HepG2 (cell line): ENCODE data around the gene TUBA4A. TPM values are rescaled to one million over a fixed set of nuclear protein-coding genes. Genes with fewer than 3 reads are reported as not detected.

Experiments used
- ATM ChIP-seq: fragments of 450-650 bp; IDR thresholded peaks from 2 replicates; pipeline ENCODE4 v1.7.1; 2017; ENCODE audit warnings: mild to moderate bottlenecking, borderline replicate concordance
- MAF1 ChIP-seq: sonication (generic); formaldehyde crosslinking; IDR thresholded peaks from 2 replicates; pipeline ENCODE4 v1.5.0; 2020; ENCODE audit warnings: missing genetic modification reagents, borderline replicate concordance
- MEIS1 ChIP-seq: sonication (generic); formaldehyde crosslinking; IDR thresholded peaks from 2 replicates; pipeline ENCODE4 v1.9.0; 2021; ENCODE audit warnings: mild to moderate bottlenecking, missing genetic modification reagents, moderate library complexity, borderline replicate concordance
- NCOA2 ChIP-seq: sonication (generic); formaldehyde crosslinking; IDR thresholded peaks from 2 replicates; pipeline ENCODE4 v1.8.0; 2022; ENCODE audit warnings: inconsistent platforms
- NR2F1 ChIP-seq, 2 experiments: fragments of 450-650 bp in 1 of 2; formaldehyde crosslinking in 1 of 2; IDR thresholded peaks; 2 replicates each; pipeline versions ENCODE4 v1.5.0 to v1.6.1; 2016 to 2020; ENCODE audit warnings: mild to moderate bottlenecking in 1 of 2, missing compliant biosample characterization in 1 of 2, missing genetic modification reagents in 1 of 2, moderate library complexity in 1 of 2
- SNAPC2 ChIP-seq: sonication (generic); formaldehyde crosslinking; IDR thresholded peaks from 2 replicates; pipeline ENCODE4 v1.8.1; 2022; ENCODE audit warnings: mild to moderate bottlenecking, missing genetic modification reagents
- ZFP1 ChIP-seq: IDR thresholded peaks from 2 replicates; pipeline ENCODE4 v1.6.1; 2016
- ZNF329 ChIP-seq: sonication (generic); formaldehyde crosslinking; IDR thresholded peaks from 2 replicates; pipeline ENCODE4 v1.9.0; 2021; ENCODE audit warnings: low read depth, mild to moderate bottlenecking, missing genetic modification reagents
- ZNF660 ChIP-seq: sonication (generic); formaldehyde crosslinking; IDR thresholded peaks from 2 replicates; pipeline ENCODE4 v1.5.1; 2020; ENCODE audit warnings: mild to moderate bottlenecking, low read depth, missing genetic modification reagents, borderline replicate concordance
- polyA plus RNA-seq, 8 experiments: library from polyadenylated mRNA; depleted of rRNA in 3 of 8; stranded (reverse) in 7 of 8; unstranded in 1 of 8; fragments of >200 nt; fragmentation: Illumina TruSeq in 4 of 8; extraction: Trizol in 4 of 8; gene quantifications; 2 replicates each; pipeline versions ENCODE4 v1.2.1 to v1.2.3, GENCODE V29; 2011 to 2016; ENCODE audit warnings: low read depth in 4 of 8, missing spikeins in 1 of 8, mixed read lengths in 1 of 8; ENCODE audit not compliant: insufficient read depth in 1 of 8
- total RNA-seq, 5 experiments: library from RNA; depleted of rRNA; stranded (reverse); fragments of >200 nt; fragmentation: Illumina TruSeq; extraction: Trizol; gene quantifications; 2 replicates each; pipeline ENCODE4 v1.2.3, GENCODE V29; 2016; ENCODE audit warnings: low read depth in 1 of 5
- TF ChIP-seq, protein P1 (sequence below): sonication (generic); formaldehyde crosslinking; IDR thresholded peaks from 2 replicates; pipeline ENCODE4 v1.4.0; 2020; ENCODE audit warnings: missing genetic modification reagents
- TF ChIP-seq, protein P2 (sequence below): sonication (generic); formaldehyde crosslinking; IDR thresholded peaks from 2 replicates; pipeline ENCODE4 v1.5.0; 2020; ENCODE audit warnings: mild to moderate bottlenecking, missing genetic modification reagents
- TF ChIP-seq, protein P3 (sequence below): sonication (generic); formaldehyde crosslinking; IDR thresholded peaks from 2 replicates; pipeline ENCODE4 v1.4.0; 2020; ENCODE audit warnings: missing genetic modification reagents, borderline replicate concordance
- TF ChIP-seq, protein P4 (sequence below): sonication (generic); formaldehyde crosslinking; IDR thresholded peaks from 2 replicates; pipeline ENCODE4 v1.4.0; 2020; ENCODE audit warnings: mild to moderate bottlenecking, missing genetic modification reagents
- TF ChIP-seq, protein P5 (sequence below): sonication (generic); formaldehyde crosslinking; IDR thresholded peaks from 2 replicates; pipeline ENCODE4 v1.5.0; 2020; ENCODE audit warnings: missing genetic modification reagents

The TUBA4A gene
- total and polyA plus RNA-seq, 2 of the 13 experiments (the other 11 are each of a cell fraction or from before 2014, with no cell fraction given): 1.3 to 12.7 TPM

DNA sequence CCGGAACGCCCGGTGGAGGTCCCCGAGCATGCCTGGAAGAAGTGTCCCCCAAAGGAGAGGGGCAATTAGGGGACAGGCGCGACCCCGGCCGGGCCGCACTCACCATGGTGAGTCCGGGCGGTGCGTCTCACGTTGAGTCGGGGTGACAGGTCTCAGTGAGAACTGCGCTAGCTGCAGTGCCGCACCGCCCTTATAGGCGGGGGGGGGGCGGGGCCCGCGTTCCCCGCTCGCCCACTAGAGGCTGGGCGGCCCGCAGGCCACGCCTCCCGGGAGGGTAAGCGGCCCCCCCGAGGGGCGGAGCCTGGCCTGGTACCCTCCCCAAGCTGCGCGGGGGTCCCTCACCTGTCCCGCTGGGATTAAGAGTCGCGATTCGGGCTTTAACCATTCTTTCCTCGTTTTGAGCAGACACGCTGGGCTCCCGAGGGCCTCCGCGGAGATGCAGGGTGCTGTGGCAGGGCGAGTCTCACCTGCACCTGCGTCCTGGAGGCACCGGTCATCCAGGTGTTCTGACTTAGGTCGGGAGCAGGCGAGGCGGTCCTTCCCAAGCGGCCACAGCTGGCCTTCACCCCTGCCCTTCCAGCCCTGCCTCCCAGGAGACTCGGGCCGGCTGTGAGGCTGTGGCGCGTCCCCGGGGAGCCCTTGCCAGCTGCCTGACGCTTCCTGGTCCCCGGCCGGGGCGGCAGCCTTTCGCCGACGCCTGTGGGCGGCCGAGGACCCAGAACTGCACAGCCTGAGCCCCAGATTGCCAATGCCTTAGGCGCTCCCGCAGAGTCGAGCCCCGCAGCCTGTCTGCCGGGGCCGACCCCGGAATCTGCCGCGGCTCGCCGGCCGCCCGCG is at the start of gene TUBA4A (continued):
- TF ChIP-seq, protein P1, sequence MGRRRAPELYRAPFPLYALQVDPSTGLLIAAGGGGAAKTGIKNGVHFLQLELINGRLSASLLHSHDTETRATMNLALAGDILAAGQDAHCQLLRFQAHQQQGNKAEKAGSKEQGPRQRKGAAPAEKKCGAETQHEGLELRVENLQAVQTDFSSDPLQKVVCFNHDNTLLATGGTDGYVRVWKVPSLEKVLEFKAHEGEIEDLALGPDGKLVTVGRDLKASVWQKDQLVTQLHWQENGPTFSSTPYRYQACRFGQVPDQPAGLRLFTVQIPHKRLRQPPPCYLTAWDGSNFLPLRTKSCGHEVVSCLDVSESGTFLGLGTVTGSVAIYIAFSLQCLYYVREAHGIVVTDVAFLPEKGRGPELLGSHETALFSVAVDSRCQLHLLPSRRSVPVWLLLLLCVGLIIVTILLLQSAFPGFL (CRISPR knock-in tag): no peak
- TF ChIP-seq, protein P2, sequence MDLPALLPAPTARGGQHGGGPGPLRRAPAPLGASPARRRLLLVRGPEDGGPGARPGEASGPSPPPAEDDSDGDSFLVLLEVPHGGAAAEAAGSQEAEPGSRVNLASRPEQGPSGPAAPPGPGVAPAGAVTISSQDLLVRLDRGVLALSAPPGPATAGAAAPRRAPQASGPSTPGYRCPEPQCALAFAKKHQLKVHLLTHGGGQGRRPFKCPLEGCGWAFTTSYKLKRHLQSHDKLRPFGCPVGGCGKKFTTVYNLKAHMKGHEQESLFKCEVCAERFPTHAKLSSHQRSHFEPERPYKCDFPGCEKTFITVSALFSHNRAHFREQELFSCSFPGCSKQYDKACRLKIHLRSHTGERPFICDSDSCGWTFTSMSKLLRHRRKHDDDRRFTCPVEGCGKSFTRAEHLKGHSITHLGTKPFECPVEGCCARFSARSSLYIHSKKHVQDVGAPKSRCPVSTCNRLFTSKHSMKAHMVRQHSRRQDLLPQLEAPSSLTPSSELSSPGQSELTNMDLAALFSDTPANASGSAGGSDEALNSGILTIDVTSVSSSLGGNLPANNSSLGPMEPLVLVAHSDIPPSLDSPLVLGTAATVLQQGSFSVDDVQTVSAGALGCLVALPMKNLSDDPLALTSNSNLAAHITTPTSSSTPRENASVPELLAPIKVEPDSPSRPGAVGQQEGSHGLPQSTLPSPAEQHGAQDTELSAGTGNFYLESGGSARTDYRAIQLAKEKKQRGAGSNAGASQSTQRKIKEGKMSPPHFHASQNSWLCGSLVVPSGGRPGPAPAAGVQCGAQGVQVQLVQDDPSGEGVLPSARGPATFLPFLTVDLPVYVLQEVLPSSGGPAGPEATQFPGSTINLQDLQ (CRISPR knock-in tag): no peak
- TF ChIP-seq, protein P3, sequence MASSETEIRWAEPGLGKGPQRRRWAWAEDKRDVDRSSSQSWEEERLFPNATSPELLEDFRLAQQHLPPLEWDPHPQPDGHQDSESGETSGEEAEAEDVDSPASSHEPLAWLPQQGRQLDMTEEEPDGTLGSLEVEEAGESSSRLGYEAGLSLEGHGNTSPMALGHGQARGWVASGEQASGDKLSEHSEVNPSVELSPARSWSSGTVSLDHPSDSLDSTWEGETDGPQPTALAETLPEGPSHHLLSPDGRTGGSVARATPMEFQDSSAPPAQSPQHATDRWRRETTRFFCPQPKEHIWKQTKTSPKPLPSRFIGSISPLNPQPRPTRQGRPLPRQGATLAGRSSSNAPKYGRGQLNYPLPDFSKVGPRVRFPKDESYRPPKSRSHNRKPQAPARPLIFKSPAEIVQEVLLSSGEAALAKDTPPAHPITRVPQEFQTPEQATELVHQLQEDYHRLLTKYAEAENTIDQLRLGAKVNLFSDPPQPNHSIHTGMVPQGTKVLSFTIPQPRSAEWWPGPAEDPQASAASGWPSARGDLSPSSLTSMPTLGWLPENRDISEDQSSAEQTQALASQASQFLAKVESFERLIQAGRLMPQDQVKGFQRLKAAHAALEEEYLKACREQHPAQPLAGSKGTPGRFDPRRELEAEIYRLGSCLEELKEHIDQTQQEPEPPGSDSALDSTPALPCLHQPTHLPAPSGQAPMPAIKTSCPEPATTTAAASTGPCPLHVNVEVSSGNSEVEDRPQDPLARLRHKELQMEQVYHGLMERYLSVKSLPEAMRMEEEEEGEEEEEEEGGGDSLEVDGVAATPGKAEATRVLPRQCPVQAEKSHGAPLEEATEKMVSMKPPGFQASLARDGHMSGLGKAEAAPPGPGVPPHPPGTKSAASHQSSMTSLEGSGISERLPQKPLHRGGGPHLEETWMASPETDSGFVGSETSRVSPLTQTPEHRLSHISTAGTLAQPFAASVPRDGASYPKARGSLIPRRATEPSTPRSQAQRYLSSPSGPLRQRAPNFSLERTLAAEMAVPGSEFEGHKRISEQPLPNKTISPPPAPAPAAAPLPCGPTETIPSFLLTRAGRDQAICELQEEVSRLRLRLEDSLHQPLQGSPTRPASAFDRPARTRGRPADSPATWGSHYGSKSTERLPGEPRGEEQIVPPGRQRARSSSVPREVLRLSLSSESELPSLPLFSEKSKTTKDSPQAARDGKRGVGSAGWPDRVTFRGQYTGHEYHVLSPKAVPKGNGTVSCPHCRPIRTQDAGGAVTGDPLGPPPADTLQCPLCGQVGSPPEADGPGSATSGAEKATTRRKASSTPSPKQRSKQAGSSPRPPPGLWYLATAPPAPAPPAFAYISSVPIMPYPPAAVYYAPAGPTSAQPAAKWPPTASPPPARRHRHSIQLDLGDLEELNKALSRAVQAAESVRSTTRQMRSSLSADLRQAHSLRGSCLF (CRISPR knock-in tag): no peak
- no peak for TF ChIP-seq ZNF329
- TF ChIP-seq, protein P4, sequence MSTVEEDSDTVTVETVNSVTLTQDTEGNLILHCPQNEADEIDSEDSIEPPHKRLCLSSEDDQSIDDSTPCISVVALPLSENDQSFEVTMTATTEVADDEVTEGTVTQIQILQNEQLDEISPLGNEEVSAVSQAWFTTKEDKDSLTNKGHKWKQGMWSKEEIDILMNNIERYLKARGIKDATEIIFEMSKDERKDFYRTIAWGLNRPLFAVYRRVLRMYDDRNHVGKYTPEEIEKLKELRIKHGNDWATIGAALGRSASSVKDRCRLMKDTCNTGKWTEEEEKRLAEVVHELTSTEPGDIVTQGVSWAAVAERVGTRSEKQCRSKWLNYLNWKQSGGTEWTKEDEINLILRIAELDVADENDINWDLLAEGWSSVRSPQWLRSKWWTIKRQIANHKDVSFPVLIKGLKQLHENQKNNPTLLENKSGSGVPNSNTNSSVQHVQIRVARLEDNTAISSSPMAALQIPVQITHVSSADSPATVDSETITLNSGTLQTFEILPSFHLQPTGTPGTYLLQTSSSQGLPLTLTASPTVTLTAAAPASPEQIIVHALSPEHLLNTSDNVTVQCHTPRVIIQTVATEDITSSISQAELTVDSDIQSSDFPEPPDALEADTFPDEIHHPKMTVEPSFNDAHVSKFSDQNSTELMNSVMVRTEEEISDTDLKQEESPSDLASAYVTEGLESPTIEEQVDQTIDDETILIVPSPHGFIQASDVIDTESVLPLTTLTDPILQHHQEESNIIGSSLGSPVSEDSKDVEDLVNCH (CRISPR knock-in tag): no peak
- TF ChIP-seq, protein P5, sequence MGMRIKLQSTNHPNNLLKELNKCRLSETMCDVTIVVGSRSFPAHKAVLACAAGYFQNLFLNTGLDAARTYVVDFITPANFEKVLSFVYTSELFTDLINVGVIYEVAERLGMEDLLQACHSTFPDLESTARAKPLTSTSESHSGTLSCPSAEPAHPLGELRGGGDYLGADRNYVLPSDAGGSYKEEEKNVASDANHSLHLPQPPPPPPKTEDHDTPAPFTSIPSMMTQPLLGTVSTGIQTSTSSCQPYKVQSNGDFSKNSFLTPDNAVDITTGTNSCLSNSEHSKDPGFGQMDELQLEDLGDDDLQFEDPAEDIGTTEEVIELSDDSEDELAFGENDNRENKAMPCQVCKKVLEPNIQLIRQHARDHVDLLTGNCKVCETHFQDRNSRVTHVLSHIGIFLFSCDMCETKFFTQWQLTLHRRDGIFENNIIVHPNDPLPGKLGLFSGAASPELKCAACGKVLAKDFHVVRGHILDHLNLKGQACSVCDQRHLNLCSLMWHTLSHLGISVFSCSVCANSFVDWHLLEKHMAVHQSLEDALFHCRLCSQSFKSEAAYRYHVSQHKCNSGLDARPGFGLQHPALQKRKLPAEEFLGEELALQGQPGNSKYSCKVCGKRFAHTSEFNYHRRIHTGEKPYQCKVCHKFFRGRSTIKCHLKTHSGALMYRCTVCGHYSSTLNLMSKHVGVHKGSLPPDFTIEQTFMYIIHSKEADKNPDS: 0 out of 2 replicates have a peak, but pooled peaks have one; percentile 65
- no peak for TF ChIP-seq ZNF660
- TF ChIP-seq ZFP1: no peak
- 0 out of 2 replicates have a peak, but pooled peaks have one; percentile 37 for TF ChIP-seq MAF1
- TF ChIP-seq ATM: no peak
- no peak for TF ChIP-seq NR2F1 (CRISPR knock-in tag; IDR thresholded peaks at IDR 0.05)
- peak; percentile 45; the same call in 1 of the 2 replicates for TF ChIP-seq MEIS1 (CRISPR knock-in tag)
- peak; percentile 38; the same call in 1 of the 2 replicates for TF ChIP-seq SNAPC2 (CRISPR knock-in tag)
- TF ChIP-seq NCOA2: peak; percentile 5; the same call in 1 of the 2 replicates
